PC-3 (cell line): ENCODE data around the gene TCEANC2.

Experiments
- EZH2 ChIP-seq: fragments of 300-600 bp; sonication (generic); IDR thresholded peaks from one replicate; pipeline ENCODE4 v1.6.1; 2017; ENCODE audit warnings: antibody characterized with exemption, mild to moderate bottlenecking, low read length; ENCODE audit not compliant: unreplicated experiment
- EZH2phosphoT487 ChIP-seq: fragments of 300-600 bp; sonication (generic); IDR thresholded peaks from 2 replicates; pipeline ENCODE4 v1.6.1; 2018; ENCODE audit warnings: mild to moderate bottlenecking, antibody characterized with exemption, low read length, borderline replicate concordance
- TF ChIP-seq, protein P1 (sequence below): fragments of 300-600 bp; sonication (generic); conservative IDR thresholded peaks from 2 replicates; pipeline ENCODE4 v1.5.1; 2017; ENCODE audit warnings: antibody characterized with exemption, low read depth, mild to moderate bottlenecking, low read length

DNA sequence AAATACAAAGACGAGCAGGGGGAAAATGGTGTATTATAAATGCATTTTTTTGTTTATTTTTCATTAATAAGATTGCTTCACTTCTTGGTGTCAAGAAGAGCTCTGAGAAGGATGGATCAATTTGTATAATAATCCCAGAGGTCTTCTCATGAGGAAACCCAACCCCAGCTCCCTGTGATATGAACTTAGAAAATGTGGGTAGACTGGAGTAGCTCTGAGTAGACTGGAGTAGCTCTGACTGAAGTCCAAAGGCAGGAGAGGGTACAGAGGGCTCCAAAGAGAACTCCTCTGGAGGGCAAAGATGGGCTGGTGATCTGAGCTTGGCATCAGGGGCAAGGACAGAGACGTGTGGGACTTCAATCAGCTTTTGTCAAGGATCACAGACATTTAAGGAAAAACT is 78.0 kb downstream of the TCEANC2 start:
- TF ChIP-seq, protein P1, sequence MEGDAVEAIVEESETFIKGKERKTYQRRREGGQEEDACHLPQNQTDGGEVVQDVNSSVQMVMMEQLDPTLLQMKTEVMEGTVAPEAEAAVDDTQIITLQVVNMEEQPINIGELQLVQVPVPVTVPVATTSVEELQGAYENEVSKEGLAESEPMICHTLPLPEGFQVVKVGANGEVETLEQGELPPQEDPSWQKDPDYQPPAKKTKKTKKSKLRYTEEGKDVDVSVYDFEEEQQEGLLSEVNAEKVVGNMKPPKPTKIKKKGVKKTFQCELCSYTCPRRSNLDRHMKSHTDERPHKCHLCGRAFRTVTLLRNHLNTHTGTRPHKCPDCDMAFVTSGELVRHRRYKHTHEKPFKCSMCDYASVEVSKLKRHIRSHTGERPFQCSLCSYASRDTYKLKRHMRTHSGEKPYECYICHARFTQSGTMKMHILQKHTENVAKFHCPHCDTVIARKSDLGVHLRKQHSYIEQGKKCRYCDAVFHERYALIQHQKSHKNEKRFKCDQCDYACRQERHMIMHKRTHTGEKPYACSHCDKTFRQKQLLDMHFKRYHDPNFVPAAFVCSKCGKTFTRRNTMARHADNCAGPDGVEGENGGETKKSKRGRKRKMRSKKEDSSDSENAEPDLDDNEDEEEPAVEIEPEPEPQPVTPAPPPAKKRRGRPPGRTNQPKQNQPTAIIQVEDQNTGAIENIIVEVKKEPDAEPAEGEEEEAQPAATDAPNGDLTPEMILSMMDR: no peak
- TF ChIP-seq EZH2 (no peak), EZH2phosphoT487 (no peak)
